ENCODE measurements around the gene FAM89B.

Gene FAM89B

DNA sequence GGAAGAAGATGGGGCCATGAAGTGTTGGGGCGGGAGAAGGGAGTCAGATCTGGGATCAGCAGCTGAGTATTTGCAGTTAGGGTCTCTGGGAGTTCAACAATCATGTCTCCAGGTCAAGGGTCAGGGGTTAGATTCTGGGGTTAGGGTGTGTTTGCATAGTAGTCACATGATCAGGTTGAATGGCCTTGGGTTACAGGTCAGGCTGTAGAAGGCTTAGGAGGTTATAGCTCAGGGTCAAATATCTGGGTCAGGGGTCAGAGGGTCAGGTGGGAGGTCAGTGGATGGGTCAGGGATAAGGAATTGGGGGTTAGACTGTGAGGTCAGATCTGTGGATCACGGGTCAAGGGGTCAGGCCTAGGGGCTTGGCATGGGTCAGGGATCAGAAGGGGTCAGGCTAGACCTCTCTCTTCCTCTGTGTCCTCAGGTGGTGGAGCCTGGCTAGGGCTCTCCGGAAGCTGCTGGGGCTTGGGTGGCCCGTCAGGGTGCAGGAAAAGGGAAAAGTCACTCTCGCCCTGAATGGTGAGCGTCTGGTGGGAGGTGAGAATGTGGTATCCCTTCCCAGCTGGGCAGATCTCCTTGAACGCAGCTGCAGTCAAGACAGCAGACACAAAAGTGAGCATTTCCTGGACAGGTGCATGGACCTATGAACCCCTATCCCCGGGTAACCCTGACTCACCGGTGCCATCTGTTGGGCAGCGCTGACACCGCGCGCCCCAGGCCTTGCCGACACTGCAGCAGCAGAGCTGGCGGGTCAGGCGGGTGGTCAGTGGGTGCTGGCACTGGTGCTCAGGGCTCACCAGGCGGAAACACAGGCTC is 20.6 kb upstream of the FAM89B start:
- Histone ChIP-seq H3K36me3 (ENCODE audit: control insufficient read depth, insufficient read depth, low read length) (no peaks in the 10 kb centered on the region), H3K27me3 (ENCODE audit: control insufficient read depth, insufficient read depth, low read length) (no peaks in the 10 kb centered on the region; the same call in 1 of the 2 replicates), H3K4me3 (ENCODE audit: low read length) (no peak overlapping the region), H3K4me1 (ENCODE audit: control insufficient read depth, insufficient read depth, low read length) (peaks cover 11% of the 10 kb centered on the region), H3K9me3 (ENCODE audit: control insufficient read depth, insufficient read depth, low read length) (no peaks in the 10 kb centered on the region), H3K27ac (ENCODE audit: low read length) (no peak overlapping the region)
- no peak for DNase-seq (ENCODE audit: low read depth, low spot score)
- WGBS (ENCODE audit: insufficient coverage, insufficient read length): no CpG with 5 or more reads among the region's 17 CpGs

DNA sequence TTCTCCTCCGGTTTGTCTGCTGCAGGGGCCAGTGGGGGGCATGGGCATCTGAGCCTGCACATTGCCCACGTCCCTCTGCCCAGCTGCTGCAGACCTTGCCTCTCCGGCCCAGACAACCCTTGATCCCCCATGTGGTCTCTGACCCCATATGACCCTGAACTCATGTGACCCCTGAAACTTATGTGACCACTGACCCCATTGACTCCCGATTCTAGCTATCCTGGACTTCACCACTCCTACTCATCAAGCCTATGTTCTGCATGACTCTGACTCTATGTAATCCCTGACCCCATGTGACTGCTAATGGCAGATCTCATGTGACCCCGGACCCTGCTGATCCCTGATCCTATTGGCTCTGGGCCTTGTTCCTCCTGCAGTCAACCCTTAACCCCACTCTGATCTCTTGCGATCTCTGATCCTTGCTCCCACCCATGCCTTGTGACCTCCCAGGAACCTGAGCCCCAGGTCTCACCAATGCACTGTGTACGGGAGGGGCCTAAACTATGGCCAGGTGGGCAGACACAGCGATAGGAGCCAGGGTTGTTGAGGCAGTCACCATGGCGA is 19.9 kb upstream of the FAM89B start:
- Histone ChIP-seq H3K9me3 (ENCODE audit: control insufficient read depth, insufficient read depth, low read length) (no peaks in the 10 kb centered on the region), H3K27ac (ENCODE audit: low read length) (no peak overlapping the region), H3K4me1 (ENCODE audit: control insufficient read depth, insufficient read depth, low read length) (peaks cover 9% of the 10 kb centered on the region), H3K36me3 (ENCODE audit: control insufficient read depth, insufficient read depth, low read length) (no peaks in the 10 kb centered on the region), H3K4me3 (ENCODE audit: low read length) (no peak overlapping the region), H3K27me3 (ENCODE audit: control insufficient read depth, insufficient read depth, low read length) (no peaks in the 10 kb centered on the region; the same call in 1 of the 2 replicates)
- WGBS (ENCODE audit: insufficient coverage, insufficient read length): no CpG with 5 or more reads among the region's 9 CpGs
- no peak for DNase-seq (ENCODE audit: low read depth, low spot score)

DNA sequence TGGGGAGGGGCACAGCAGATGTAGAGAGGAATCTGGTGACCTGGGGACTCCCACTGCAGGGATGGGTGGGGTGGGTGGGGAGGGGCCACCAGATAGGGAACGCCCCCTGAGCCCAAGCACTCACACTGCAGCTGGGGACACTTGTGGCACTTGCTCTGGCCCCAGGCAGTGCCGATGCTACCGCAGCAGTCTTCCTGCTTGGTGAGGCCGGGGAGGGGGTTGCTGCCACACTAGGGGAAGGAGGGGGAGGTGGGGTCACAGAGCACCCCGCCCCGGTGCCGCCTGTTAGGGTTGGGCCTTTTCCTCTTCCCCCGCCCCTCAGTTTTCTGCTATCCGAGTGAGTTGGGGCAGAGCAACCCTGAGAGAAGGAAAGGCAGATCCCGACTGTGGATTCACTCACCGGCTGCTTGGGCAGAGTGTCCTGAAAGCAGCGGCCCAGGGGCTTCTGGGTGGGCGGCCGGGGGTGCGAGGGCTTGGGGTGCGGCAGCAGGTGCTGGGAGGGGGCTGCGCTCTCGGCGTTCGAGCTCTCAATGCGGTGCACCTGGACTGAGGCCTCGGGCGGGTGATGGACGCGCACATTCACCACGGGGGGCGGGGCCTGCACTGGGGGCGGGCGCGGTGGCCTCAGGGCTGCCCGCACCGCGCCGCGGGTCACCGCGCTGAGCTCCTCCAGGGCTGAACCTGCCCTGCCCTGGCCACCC is 18.9 kb upstream of the FAM89B start:
- DNase-seq (ENCODE audit: low read depth, low spot score): no peak
- peaks cover 9% of the 10 kb centered on the region for H3K4me1 ChIP-seq (ENCODE audit: control insufficient read depth, insufficient read depth, low read length)
- H3K36me3 ChIP-seq (ENCODE audit: control insufficient read depth, insufficient read depth, low read length): no peaks in the 10 kb centered on the region
- H3K27me3 ChIP-seq (ENCODE audit: control insufficient read depth, insufficient read depth, low read length): no peaks in the 10 kb centered on the region; the same call in 1 of the 2 replicates
- no CpG with 5 or more reads among the region's 37 CpGs for WGBS (ENCODE audit: insufficient coverage, insufficient read length)
- H3K9me3 ChIP-seq (ENCODE audit: control insufficient read depth, insufficient read depth, low read length): no peaks in the 10 kb centered on the region
- peak overlapping the region; percentile 20; the same call in 1 of the 2 replicates for H3K4me3 ChIP-seq (ENCODE audit: low read length)
- H3K27ac ChIP-seq (ENCODE audit: low read length): no peak overlapping the region

DNA sequence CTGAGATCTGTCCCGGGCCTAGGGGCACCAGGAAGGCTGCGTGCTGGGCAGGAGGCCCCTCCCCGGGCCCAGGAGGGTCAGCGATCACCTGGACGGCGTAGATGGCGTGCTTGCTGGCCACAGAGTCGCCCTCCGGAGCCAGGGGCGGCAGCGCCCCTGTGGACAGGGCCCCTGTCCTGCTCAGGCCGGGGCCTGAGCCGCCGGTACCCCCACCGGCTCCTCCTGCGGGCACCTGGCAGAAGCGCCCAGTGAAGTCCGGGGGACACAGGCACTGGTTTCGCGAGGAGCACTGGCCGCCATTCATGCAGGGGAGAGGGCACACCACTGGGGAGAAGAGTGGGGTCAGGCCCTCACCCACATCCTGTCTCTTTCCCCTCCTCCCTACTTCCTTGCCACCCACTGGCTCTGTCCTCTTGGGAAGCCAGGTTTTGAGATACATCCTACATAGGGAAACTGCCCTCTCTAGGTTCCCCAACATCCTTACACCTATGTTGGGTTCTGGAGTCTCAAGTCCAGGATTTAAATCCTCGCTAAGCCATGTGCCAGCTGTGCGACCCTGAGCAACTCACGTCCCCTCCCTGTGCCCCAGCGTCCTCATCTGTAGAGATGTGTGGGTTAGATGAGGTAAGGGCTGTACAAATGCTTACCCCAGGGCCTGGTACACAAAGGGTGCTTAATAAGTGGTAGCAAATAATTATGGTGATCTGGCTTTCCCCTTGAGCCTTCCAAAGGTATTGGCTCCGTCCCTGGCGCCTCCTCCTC is 18.1 kb upstream of the FAM89B start:
- no CpG with 5 or more reads among the region's 27 CpGs for WGBS (ENCODE audit: insufficient coverage, insufficient read length)
- DNase-seq (ENCODE audit: low read depth, low spot score): no peak
- peaks cover 15% of the 10 kb centered on the region for H3K4me1 ChIP-seq (ENCODE audit: control insufficient read depth, insufficient read depth, low read length)
- H3K36me3 ChIP-seq (ENCODE audit: control insufficient read depth, insufficient read depth, low read length): no peaks in the 10 kb centered on the region
- no peaks in the 10 kb centered on the region for H3K9me3 ChIP-seq (ENCODE audit: control insufficient read depth, insufficient read depth, low read length)
- H3K27me3 ChIP-seq (ENCODE audit: control insufficient read depth, insufficient read depth, low read length): no peaks in the 10 kb centered on the region; the same call in 1 of the 2 replicates
- peak overlapping the region; percentile 20; the same call in 1 of the 2 replicates for H3K4me3 ChIP-seq (ENCODE audit: low read length)
- H3K27ac ChIP-seq (ENCODE audit: low read length): no peak overlapping the region

DNA sequence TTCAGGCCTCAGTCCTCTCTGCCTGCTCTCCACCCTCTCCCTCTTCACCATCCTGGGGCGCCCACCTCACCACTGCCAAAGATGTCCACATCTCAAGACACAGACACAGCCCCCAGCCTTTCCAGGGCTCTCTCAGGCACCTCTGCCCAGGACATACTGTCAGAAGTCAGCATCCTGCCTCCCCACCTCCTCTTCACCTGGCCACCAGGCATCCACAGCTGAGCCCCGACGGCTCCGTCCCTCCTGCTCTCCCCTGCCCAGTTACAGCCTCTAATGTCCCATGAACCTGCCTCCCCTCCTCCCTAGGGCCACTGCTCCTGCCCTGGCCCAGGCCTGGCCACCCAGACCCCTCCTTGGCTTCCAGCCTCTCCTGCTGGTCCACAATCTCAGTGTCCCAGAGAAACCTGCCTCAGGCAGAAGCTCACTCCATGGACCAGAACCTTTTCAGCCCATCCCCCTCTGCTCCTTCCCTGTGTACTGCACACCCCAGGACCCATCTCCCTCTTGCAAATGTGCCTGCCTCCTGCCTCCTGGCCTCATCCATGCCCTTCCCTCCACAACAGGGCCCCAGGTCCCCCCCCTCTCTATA is 17.4 kb upstream of the FAM89B start:
- Histone ChIP-seq H3K4me3 (ENCODE audit: low read length) (no peak overlapping the region), H3K4me1 (ENCODE audit: control insufficient read depth, insufficient read depth, low read length) (peaks cover 18% of the 10 kb centered on the region), H3K27ac (ENCODE audit: low read length) (no peak overlapping the region), H3K27me3 (ENCODE audit: control insufficient read depth, insufficient read depth, low read length) (no peaks in the 10 kb centered on the region; the same call in 1 of the 2 replicates), H3K36me3 (ENCODE audit: control insufficient read depth, insufficient read depth, low read length) (no peaks in the 10 kb centered on the region), H3K9me3 (ENCODE audit: control insufficient read depth, insufficient read depth, low read length) (no peaks in the 10 kb centered on the region)
- WGBS (ENCODE audit: insufficient coverage, insufficient read length): no CpG with 5 or more reads among the region's 4 CpGs
- no peak for DNase-seq (ENCODE audit: low read depth, low spot score)

DNA sequence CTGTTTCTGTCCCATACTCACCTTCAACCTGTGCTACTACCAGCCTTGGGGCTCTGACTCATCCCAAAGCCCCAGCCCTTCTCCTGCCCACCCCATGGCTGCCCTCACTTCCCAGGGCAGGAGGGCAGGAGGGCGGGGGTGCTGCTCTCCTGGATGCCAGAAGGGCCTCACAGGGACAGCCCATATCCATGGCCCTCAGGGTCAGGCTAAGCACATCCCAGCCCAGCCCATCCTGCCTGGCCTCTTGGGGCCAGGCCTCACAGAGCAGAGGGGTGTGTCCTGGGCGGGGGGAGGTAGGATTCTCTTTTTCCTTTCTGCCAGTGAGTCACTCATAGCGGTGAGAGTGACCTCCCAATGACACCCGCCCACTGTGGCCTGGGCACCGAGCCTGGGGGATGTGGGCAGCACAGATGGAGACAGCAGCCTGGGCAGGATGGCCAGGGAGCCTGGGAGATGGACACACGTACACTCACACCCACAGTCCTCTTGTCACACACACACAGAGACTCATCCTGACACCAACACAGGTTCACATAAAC is 16.6 kb upstream of the FAM89B start:
- H3K9me3 ChIP-seq (ENCODE audit: control insufficient read depth, insufficient read depth, low read length): no peaks in the 10 kb centered on the region
- no peaks in the 10 kb centered on the region; the same call in 1 of the 2 replicates for H3K27me3 ChIP-seq (ENCODE audit: control insufficient read depth, insufficient read depth, low read length)
- no peak overlapping the region for H3K4me3 ChIP-seq (ENCODE audit: low read length)
- H3K4me1 ChIP-seq (ENCODE audit: control insufficient read depth, insufficient read depth, low read length): peaks cover 21% of the 10 kb centered on the region
- no peak overlapping the region for H3K27ac ChIP-seq (ENCODE audit: low read length)
- no peaks in the 10 kb centered on the region for H3K36me3 ChIP-seq (ENCODE audit: control insufficient read depth, insufficient read depth, low read length)
- DNase-seq (ENCODE audit: low read depth, low spot score): no peak
- WGBS (ENCODE audit: insufficient coverage, insufficient read length): no CpG with 5 or more reads among the region's 6 CpGs

DNA sequence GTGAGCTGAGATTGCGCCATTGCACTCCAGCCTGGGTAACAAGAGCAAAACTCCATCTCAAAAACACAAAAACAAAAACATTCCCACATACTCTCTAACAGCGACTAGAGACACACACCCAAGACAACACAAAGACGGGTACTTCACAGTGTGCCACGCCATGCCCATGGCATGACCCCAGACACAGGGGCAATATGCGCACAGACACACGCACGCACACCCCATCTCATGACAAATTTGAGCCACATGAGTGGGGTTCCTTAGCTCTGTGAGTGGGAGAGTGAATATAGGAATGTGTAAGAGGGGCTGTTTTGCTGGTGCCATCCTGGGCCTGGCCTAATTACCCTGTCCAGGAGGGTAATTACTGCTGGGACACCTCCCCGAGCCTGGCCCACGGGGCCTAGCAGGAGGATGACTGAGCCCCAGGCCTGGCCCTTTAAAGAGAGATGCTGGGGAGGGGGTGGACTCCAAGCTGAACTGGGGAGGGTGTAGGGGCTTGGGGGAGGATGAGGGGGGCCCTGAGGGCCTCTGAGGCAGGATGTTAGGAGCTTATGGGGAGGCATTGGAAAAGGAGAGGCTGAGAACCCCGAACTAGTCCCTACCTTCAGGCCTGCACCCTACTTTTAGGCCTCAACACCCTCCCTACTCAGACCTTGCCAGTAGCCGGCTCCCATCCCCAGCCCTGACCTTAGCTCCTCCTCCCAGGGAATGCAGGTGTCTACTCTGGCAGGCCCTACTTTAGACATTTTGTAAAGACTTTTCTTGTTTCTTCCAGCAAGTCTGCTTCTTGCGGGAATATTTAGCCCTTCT is 15.7 kb upstream of the FAM89B start:
- Histone ChIP-seq H3K36me3 (ENCODE audit: control insufficient read depth, insufficient read depth, low read length) (no peaks in the 10 kb centered on the region), H3K27me3 (ENCODE audit: control insufficient read depth, insufficient read depth, low read length) (no peaks in the 10 kb centered on the region; the same call in 1 of the 2 replicates), H3K9me3 (ENCODE audit: control insufficient read depth, insufficient read depth, low read length) (no peaks in the 10 kb centered on the region), H3K4me3 (ENCODE audit: low read length) (no peak overlapping the region), H3K4me1 (ENCODE audit: control insufficient read depth, insufficient read depth, low read length) (peaks cover 19% of the 10 kb centered on the region), H3K27ac (ENCODE audit: low read length) (no peak overlapping the region)
- DNase-seq (ENCODE audit: low read depth, low spot score): no peak
- whole genome bisulfite sequencing (ENCODE audit: insufficient coverage, insufficient read length): no CpG with 5 or more reads among the region's 12 CpGs

DNA sequence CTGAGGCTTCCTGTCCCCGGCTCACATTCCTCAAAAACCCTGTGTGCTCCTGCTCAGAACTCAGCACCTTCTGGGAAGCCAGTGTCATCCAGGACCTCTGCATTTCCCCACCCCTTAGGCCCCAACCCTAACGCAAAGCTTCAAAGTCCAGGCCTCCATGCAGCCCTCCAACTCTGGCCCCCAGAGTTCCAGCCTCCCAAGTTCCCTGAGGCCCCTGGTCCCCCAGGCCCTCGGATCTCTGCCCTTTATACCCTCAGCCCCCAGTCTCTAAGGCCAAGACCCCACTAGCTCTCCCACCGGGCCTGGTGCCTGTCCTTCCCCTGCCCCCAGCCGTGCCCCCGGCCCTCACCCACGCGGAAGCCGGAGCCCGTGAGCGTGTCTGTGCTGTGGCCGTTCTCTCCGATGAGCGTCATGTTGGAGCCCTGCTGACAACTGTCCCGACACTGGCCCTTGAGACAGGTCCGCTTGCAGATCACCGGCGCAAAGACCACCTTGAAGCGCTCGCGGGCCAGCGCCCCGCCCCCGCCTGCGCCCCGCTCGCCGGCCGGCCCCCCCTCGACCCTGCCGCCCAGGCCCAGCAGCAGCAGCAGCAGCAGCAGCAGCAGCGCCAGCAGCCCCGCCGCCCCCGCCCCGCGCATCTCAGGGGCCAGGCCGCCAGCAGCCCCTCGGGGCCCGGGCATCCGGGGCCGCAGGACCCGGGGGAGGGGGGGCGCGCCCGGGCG is 14.9 kb upstream of the FAM89B start:
- Histone ChIP-seq H3K4me3 (ENCODE audit: low read length) (peak overlapping the region; percentile 50; the same call in 1 of the 2 replicates), H3K36me3 (ENCODE audit: control insufficient read depth, insufficient read depth, low read length) (no peaks in the 10 kb centered on the region), H3K27me3 (ENCODE audit: control insufficient read depth, insufficient read depth, low read length) (no peaks in the 10 kb centered on the region; the same call in 1 of the 2 replicates), H3K9me3 (ENCODE audit: control insufficient read depth, insufficient read depth, low read length) (no peaks in the 10 kb centered on the region), H3K27ac (ENCODE audit: low read length) (no peak overlapping the region), H3K4me1 (ENCODE audit: control insufficient read depth, insufficient read depth, low read length) (peaks cover 16% of the 10 kb centered on the region)
- no peak for DNase-seq (ENCODE audit: low read depth, low spot score)
- no CpG with 5 or more reads among the region's 47 CpGs for WGBS (ENCODE audit: insufficient coverage, insufficient read length)
